ENCODE results near the gene TIRAP.
"Not testable (repeated sequence)": the region's sequence is repeated elsewhere in the genome, so short reads cannot be mapped to it uniquely, and the experiment has no call there.

TIRAP gene

DNA sequence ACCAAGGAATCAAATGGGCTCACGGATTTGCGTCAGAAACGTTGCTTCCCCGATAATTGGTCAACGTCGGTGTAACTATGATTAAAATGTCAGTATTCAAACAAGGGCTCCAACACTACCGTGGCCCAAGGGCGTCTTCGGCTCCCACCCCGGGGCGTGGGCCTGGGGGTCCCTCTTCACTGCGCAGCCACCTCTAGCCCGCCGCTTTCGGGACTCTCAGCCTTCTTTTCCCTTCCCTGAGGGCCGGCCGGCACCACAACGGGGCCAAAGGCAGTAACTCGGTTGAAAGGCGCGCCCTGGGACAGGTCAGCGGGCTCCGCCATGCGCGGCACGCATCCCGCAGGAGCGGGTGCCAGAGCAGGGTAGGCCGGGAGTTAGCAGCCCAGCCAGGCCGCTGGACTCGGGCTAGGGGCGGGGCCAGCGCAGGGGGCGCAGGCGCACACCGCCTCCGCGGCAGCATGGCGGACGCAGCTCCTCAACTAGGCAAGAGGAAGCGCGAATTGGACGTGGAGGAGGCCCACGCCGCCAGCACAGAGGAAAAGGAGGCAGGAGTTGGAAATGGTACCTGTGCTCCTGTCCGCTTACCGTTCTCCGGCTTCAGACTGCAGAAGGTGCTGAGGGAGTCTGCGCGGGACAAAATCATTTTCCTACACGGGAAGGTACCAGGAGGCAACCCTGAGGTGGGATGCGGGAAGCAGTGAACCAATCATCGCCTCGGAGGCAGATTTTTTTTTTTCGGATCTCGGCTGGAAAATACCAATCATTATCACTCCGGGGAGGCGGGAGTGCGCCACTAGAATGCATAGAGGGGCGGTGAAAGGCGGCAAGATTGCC is 20.9 kb downstream of the TIRAP start, which contains the start of gene DCPS:
Gene DCPS (plus strand): TSS at position 438 of the 834 bp plus-strand sequence. CDS start 21 bp downstream, at position 459.
- peak within 1 kb of the TSS; percentile 99 for H3K4me3 ChIP-seq (ENCODE audit: low read depth, low read length)
- TF ChIP-seq, protein P1, sequence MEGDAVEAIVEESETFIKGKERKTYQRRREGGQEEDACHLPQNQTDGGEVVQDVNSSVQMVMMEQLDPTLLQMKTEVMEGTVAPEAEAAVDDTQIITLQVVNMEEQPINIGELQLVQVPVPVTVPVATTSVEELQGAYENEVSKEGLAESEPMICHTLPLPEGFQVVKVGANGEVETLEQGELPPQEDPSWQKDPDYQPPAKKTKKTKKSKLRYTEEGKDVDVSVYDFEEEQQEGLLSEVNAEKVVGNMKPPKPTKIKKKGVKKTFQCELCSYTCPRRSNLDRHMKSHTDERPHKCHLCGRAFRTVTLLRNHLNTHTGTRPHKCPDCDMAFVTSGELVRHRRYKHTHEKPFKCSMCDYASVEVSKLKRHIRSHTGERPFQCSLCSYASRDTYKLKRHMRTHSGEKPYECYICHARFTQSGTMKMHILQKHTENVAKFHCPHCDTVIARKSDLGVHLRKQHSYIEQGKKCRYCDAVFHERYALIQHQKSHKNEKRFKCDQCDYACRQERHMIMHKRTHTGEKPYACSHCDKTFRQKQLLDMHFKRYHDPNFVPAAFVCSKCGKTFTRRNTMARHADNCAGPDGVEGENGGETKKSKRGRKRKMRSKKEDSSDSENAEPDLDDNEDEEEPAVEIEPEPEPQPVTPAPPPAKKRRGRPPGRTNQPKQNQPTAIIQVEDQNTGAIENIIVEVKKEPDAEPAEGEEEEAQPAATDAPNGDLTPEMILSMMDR (IDR thresholded peaks at IDR 0.05; ENCODE audit: insufficient read depth, low read depth, low read length, missing control alignments), result no peak
- DNase-seq (ENCODE audit: low read depth), result peak; percentile 94

DNA sequence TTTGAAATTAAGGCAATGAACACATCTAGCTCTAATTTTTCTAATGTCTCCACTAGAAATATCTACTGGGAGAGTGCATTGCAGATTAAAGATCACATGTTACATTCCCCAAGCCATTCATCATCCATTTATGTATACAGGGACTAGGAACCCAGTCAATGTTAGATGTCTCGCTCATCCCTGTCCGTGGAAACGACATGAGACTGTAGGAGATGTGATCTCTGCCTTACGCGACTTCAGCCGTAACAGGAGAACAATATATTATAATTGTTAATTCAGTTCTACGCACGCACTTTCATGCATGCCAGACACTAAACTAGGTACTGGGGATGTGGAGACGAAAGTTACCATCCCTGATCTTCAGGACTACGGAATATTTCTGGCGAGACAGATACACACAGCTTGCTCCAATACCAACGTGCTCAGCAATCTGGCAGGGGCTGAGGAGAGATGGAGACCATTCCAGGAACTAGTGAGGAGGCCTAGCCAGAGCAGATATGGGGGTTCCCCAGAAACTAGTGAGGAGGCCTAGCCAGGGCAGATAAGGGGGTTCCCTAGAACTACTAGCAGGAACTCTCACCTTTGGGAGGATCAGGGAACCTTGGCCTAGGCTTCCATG is 21.7 kb downstream of the TIRAP start:
- peak overlapping the region; percentile 99 for H3K4me3 ChIP-seq (ENCODE audit: low read depth, low read length)
- TF ChIP-seq, protein P1 (IDR thresholded peaks at IDR 0.05; ENCODE audit: insufficient read depth, low read depth, low read length, missing control alignments), result no peak
- DNase-seq (ENCODE audit: low read depth), result peak; percentile 60

DNA sequence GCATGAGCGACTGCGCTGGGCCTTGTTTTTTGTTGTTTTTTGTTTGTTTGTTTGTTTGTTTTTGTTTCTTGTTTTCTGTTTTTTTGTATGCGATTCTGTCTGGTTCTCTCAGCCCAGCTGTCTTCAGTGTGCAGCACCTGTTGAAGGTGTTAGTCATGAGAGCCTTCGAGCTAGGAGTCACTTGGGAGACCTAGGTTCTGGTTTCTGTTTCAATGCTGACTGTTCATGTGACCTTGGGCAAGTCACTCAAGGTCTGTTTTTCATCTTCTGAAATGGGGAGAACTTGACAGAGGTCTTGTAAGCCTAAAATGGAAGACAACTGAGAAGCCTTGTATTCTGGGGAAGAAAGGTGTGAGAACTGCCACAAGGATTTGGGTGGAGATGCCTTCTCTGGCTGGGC is 22.8 kb downstream of the TIRAP start:
- peak; percentile 90 for DNase-seq (ENCODE audit: low read depth)
- TF ChIP-seq, protein P1 (IDR thresholded peaks at IDR 0.05; ENCODE audit: insufficient read depth, low read depth, low read length, missing control alignments), result no peak
- no peak overlapping the region for H3K4me3 ChIP-seq (ENCODE audit: low read depth, low read length)

DNA sequence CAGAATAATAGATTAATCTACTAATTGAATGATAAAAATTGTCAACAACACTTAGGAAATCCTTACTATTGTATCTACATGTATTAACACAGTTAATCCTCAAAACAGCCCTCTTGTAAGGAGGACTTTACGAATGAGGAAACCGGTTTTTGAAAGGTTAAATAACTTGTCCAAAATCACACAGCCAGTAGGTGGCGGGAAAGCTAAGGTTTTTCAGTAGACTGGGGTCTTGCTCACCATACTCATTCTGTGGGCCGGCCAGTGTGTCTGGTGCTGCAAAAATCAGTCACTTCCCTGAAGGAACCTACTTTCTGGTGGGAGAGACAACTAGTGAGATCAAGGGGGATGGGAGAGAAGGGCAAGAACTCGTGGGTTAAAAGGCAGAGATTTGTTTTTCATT is 24.8 kb downstream of the TIRAP start:
- no peak overlapping the region for H3K4me3 ChIP-seq (ENCODE audit: low read depth, low read length)
- TF ChIP-seq, protein P1 (IDR thresholded peaks at IDR 0.05; ENCODE audit: insufficient read depth, low read depth, low read length, missing control alignments), result peak; percentile 38
- peak; percentile 61 for DNase-seq (ENCODE audit: low read depth)

DNA sequence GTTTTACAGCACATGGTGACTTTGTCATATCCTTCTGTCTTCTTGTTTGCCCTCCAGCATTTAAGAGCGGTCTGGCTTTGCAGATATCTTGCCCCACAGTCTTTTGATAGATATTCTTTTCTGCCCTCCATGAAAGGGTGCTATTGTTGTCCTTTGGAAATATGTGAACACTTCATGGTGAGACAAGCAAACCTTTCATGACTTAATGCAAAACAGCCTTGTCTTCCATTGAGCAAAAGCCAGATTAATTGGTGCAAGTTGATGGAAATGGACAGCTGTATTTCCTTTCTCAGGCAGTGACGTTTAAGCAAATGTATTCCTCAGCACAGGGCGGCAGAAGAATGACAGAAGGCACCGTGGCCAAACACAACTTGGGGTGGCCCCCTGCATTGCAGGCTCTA is 25.4 kb downstream of the TIRAP start:
- no peak overlapping the region for H3K4me3 ChIP-seq (ENCODE audit: low read depth, low read length)
- TF ChIP-seq, protein P1 (IDR thresholded peaks at IDR 0.05; ENCODE audit: insufficient read depth, low read depth, low read length, missing control alignments), result no peak
- no peak for DNase-seq (ENCODE audit: low read depth)

DNA sequence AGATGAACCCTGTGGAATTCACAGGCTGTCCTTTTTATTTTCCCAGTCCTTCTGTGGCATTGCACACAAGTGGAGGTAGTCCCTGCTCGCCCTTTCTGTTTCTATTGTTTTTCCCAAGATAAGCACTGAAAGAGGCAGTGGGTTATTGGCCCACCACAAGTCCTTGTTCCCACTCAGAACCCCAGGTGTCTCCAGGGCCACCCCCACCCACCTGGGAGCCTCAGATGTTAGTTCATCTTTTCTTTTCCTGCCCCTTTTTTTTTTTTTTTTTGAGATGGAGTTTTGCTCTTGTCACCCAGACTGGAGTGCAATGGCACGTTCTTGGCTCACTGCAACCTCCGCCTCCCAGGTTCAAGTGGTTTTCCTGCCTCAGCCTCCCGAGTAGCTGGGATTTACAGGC is 25.9 kb downstream of the TIRAP start:
- not testable (repeated sequence) for DNase-seq (ENCODE audit: low read depth); H3K4me3 ChIP-seq (ENCODE audit: low read depth, low read length)

DNA sequence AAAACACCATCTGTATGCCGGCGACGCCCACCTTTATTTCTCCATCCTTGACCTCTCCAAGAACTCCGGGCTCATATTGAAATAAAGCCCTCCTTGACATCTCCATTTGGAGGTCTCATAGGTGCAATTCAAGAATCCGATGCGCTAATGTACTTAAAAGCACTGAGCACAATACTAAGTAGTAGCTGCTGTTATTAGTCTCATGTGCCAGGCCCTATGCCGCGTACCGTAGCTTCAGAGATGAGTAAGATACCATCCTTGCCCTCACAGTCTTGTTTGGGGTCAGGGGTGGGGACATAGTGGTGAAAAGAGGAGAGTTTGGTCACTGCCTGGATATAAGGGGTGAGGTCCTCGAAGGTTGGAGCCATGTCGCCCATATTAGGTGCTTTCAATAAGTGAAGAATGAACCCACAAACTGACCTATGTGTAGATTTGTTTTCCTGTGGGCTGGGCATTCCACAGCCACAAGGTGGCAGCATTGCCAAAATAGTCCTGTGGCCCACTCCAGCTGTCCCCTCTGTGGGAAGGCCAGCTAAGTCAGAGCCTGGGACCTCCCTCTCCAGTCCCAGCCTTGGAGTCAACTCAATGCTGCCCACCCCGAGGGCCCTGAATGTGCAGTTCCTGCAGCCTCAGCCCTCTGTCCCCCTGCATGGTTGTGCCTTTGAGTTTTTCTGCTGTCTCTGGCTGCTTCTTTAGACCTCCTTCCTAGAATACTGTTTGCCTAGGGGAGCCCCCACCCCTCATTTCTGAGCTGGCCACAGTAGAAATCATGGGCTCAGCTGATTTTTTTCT is 27.5 kb downstream of the TIRAP start:
- DNase-seq (ENCODE audit: low read depth), result peak; percentile 83
- TF ChIP-seq, protein P1 (IDR thresholded peaks at IDR 0.05; ENCODE audit: insufficient read depth, low read depth, low read length, missing control alignments), result peak; percentile 84
- no peak overlapping the region for H3K4me3 ChIP-seq (ENCODE audit: low read depth, low read length)
